Astrocyte of the cerebellum (primary cell): ENCODE data around the gene YWHAB.

Source experiments
- DNase-seq: peaks from one replicate; pipeline ENCODE4 v3.0.0-alpha.2; 2011; ENCODE audit warnings: low read depth
- H3K4me3 ChIP-seq: 2 replicates; pipeline ENCODE4 v1.5.1; 2011; ENCODE audit warnings: mild to moderate bottlenecking, low read depth, low read length, moderate library complexity
- CTCF ChIP-seq: IDR thresholded peaks from 2 replicates; pipeline ENCODE4 v1.5.1; 2012; ENCODE audit warnings: low read length, low read depth, moderate library complexity, mild to moderate bottlenecking; ENCODE audit errors: missing control alignments
- in situ Hi-C: cut with HindIII; loops from 2 replicates; pipeline ENCODE4 v1.10.0; 2017; ENCODE audit warnings: low sequenced_read_pairs

YWHAB gene

GRCh38 chr20:44938637-44939036 is 53.1 kb downstream of the YWHAB start:
- no peak overlapping the region for H3K4me3 ChIP-seq
- no peak for TF ChIP-seq CTCF
- in situ Hi-C loops = no loop called here
- no peak for DNase-seq

DNA sequence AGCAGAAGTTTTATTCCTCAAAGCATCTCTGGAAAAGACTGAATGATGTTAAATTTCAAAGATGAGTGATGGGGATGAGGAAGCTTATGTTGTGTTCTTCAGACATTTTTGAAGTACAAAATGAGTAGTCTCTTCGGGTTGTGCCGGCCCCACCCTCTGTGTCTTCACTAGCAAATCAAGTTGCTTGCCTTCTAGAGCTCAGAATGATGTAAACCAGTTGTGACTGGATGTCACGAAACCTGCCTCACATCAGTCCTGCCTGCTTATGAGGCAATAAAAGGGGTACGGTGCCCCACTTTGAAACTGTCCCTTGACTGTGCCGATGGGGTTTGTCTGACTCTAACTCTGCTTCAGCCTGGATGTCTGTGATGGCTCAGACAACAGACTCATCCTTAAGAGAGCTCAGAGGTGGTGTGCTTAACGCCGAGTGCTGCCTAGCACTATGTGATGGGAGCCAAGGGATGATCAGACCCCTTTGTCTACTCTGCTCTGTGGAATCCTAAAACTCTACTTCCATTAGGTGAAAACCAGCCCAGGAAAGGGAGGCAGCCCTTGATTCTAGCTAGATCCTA is 55.7 kb downstream of the YWHAB start:
- H3K4me3 ChIP-seq = no peak overlapping the region
- no peak for DNase-seq
- in situ Hi-C loops = no loop called here
- TF ChIP-seq CTCF = no peak

GRCh38 chr20:44942264-44942973 is 56.9 kb downstream of the YWHAB start:
- in situ Hi-C loops = no loop called here
- no peak for DNase-seq
- TF ChIP-seq CTCF = no peak
- H3K4me3 ChIP-seq = no peak overlapping the region

DNA sequence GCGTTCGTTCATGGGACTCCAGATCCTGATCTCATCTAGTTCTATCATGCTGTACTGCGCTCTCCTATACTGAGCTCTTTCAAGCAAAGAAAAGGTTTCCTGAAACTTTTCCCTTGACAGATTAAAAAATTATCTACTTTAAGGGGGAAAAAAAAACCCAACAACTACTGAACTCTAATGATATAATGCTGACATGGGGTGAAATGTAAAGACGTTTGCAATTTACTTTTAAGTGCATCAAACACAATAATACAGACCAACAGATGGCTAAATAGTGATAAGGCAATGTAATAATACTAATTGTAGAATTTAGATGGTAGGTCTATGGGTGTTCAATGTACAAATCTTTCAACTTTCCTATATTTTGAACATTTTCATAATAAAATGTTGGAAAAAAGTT is 58.3 kb downstream of the YWHAB start:
- no peak for DNase-seq
- no peak for TF ChIP-seq CTCF
- no peak overlapping the region for H3K4me3 ChIP-seq
- in situ Hi-C loops = no loop called here

- no peak overlapping the region for H3K4me3 ChIP-seq
- in situ Hi-C loops = no loop called here
- TF ChIP-seq CTCF = no peak
- DNase-seq = no peak
These were observed 59.8 kb downstream of the YWHAB start for GRCh38 chr20:44945261-44945660.

- in situ Hi-C loops = no loop called here
- TF ChIP-seq CTCF = no peak
- DNase-seq = no peak
- no peak overlapping the region for H3K4me3 ChIP-seq
These were observed 60.9 kb downstream of the YWHAB start for GRCh38 chr20:44946271-44946852.
